H1 (cell line): Measurements from ENCODE around the gene MAP3K6. TPM values are rescaled to one million over a fixed set of nuclear protein-coding genes. Genes with fewer than 3 reads are reported as not detected.

Experiments
- CTCF ChIA-PET: fragments of 300-600 bp; sonication (Branson Sonifier 250); formaldehyde crosslinking; loops from one replicate; lab custom pipeline; 2021; ENCODE audit not compliant: partially characterized antibody; lab: Charles Lee
- POLR2A ChIA-PET: fragments of 300-600 bp; sonication (Branson Sonifier 250); formaldehyde crosslinking; loops from one replicate; lab custom pipeline; 2021; ENCODE audit warnings: inconsistent platforms; ENCODE audit not compliant: partially characterized antibody; lab: Charles Lee
- DNase-seq, 2 experiments: peaks; one replicate each; pipeline versions ENCODE4 v3.0.0 to v3.0.0-alpha.2; 2010 to 2022; ENCODE audit warnings: low spot score in 2 of 2, low read depth in 1 of 2, mixed read lengths in 1 of 2
- FAIRE-seq: peaks from 2 replicates; lab custom pipeline; 2011; peaks lifted over from hg19 to GRCh38; lab: Jason Lieb, UNC
- H2AFZ ChIP-seq: 2 replicates; pipeline ENCODE4 v1.8.1; 2012; ENCODE audit warnings: low read length, inconsistent platforms
- H2AK5ac ChIP-seq: 2 replicates; pipeline ENCODE4 v1.6.1; 2013; ENCODE audit warnings: low read depth, low read length
- H2BK120ac ChIP-seq: replicated peaks from 2 replicates; pipeline ENCODE3; 2013; ENCODE audit warnings: low read depth, low read length, inconsistent platforms
- H2BK12ac ChIP-seq: 2 replicates; pipeline ENCODE4 v1.6.1; 2013; ENCODE audit warnings: low read depth, low read length
- H2BK15ac ChIP-seq: 2 replicates; pipeline ENCODE4 v1.6.1; 2013; ENCODE audit warnings: low read length
- H2BK20ac ChIP-seq: 2 replicates; pipeline ENCODE4 v1.6.1; 2013; ENCODE audit warnings: low read length
- H2BK5ac ChIP-seq: 2 replicates; pipeline ENCODE4 v1.6.1; 2013; ENCODE audit warnings: low read depth, low read length
- H3K14ac ChIP-seq: 2 replicates; pipeline ENCODE4 v1.6.1; 2013; ENCODE audit warnings: inconsistent platforms; ENCODE audit not compliant: insufficient read length
- H3K18ac ChIP-seq: 2 replicates; pipeline ENCODE4 v1.6.1; 2013; ENCODE audit warnings: low read length; ENCODE audit errors: extremely low read depth
- H3K23ac ChIP-seq: 2 replicates; pipeline ENCODE4 v1.6.1; 2013; ENCODE audit warnings: inconsistent platforms; ENCODE audit not compliant: insufficient read length
- H3K23me2 ChIP-seq: 2 replicates; pipeline ENCODE4 v1.6.1; 2013; ENCODE audit warnings: low read depth, low read length
- H3K27ac ChIP-seq: 2 replicates; pipeline ENCODE4 v1.6.1; 2011; ENCODE audit warnings: low read depth, low read length, inconsistent platforms
- H3K27me3 ChIP-seq, 4 experiments: replicated peaks in 1 of 4; 1 replicate in 1 of 4; 2 replicates in 3 of 4; pipeline versions ENCODE4 v1.6.1 to v1.8.1; 2011 to 2013; ENCODE audit warnings: low read length in 3 of 4, mild to moderate bottlenecking in 3 of 4, inconsistent platforms in 2 of 4, mixed read lengths in 2 of 4, moderate library complexity in 1 of 4; ENCODE audit not compliant: control insufficient read depth in 3 of 4, insufficient read depth in 3 of 4; ENCODE audit errors: extremely low read depth in 1 of 4
- H3K36me3 ChIP-seq, 4 experiments: 2 replicates each; pipeline versions ENCODE4 v1.6.1 to v1.8.1; 2011 to 2013; ENCODE audit warnings: mild to moderate bottlenecking in 4 of 4, low read length in 3 of 4, moderate library complexity in 2 of 4, control low read depth in 1 of 4, inconsistent platforms in 1 of 4; ENCODE audit not compliant: insufficient read depth in 4 of 4, control insufficient read depth in 2 of 4
- H3K4ac ChIP-seq: replicated peaks from 2 replicates; pipeline ENCODE3; 2013; ENCODE audit warnings: low read length, low read depth, mixed read lengths, inconsistent platforms; ENCODE audit not compliant: insufficient read length
- H3K4me1 ChIP-seq, 4 experiments: replicated peaks in 1 of 4; 1 replicate in 1 of 4; 2 replicates in 3 of 4; pipeline versions ENCODE4 v1.6.1 to v1.8.1; 2011 to 2013; ENCODE audit warnings: low read length in 3 of 4, inconsistent platforms in 2 of 4, mixed read lengths in 1 of 4; ENCODE audit not compliant: insufficient read depth in 4 of 4, control insufficient read depth in 3 of 4
- H3K4me2 ChIP-seq, 2 experiments: 2 replicates each; pipeline versions ENCODE4 v1.6.1 to v1.8.1; 2011 to 2013; ENCODE audit warnings: low read depth in 2 of 2, low read length in 2 of 2, control low read depth in 1 of 2, inconsistent platforms in 1 of 2, mild to moderate bottlenecking in 1 of 2; ENCODE audit not compliant: insufficient read depth in 1 of 2
- H3K4me3 ChIP-seq, 4 experiments: fragments of 200-600, 300-600 bp in 1 of 4; sonication (generic), shearing (Covaris generic), sonication (Bioruptor Twin) in 1 of 4; 2 replicates each; pipeline versions ENCODE4 v1.5.1 to v1.8.1; 2011 to 2016; ENCODE audit warnings: low read length in 4 of 4, low read depth in 3 of 4, control low read depth in 2 of 4, inconsistent platforms in 2 of 4, mild to moderate bottlenecking in 2 of 4, mixed read lengths in 1 of 4, moderate library complexity in 1 of 4; ENCODE audit not compliant: insufficient read depth in 2 of 4; ENCODE audit errors: extremely low read depth in 1 of 4
- H3K56ac ChIP-seq: replicated peaks from 2 replicates; pipeline ENCODE3; 2013; ENCODE audit warnings: low read depth, mild to moderate bottlenecking, mixed read lengths, low read length, inconsistent platforms; ENCODE audit not compliant: insufficient read length
- H3K79me1 ChIP-seq: 2 replicates; pipeline ENCODE4 v1.6.1; 2013; ENCODE audit warnings: low read depth, low read length, control low read depth
- H3K79me2 ChIP-seq, 2 experiments: 2 replicates each; pipeline versions ENCODE4 v1.6.1 to v1.8.1; 2012 to 2013; ENCODE audit warnings: low read length in 2 of 2, mild to moderate bottlenecking in 2 of 2, inconsistent platforms in 1 of 2; ENCODE audit not compliant: insufficient read depth in 2 of 2, control insufficient read depth in 1 of 2
- H3K9ac ChIP-seq, 4 experiments: replicated peaks in 1 of 4; 1 replicate in 1 of 4; 2 replicates in 3 of 4; pipeline versions ENCODE4 v1.6.1 to v1.8.1; 2011 to 2013; ENCODE audit warnings: low read depth in 3 of 4, low read length in 3 of 4, control low read depth in 2 of 4, mild to moderate bottlenecking in 2 of 4, moderate library complexity in 2 of 4, inconsistent platforms in 1 of 4; ENCODE audit errors: extremely low read depth in 1 of 4
- H3K9me3 ChIP-seq, 2 experiments: 2 replicates each; pipeline versions ENCODE4 v1.6.1 to v1.8.1; 2012 to 2013; ENCODE audit warnings: mild to moderate bottlenecking in 2 of 2, moderate library complexity in 2 of 2, control low read depth in 1 of 2, inconsistent platforms in 1 of 2, low read depth in 1 of 2, low read length in 1 of 2, mixed read lengths in 1 of 2; ENCODE audit not compliant: insufficient read depth in 2 of 2
- H4K20me1 ChIP-seq, 2 experiments: replicated peaks in 1 of 2; 2 replicates each; pipeline versions ENCODE3 to v1.8.1; 2011 to 2013; ENCODE audit warnings: inconsistent platforms in 2 of 2, low read length in 2 of 2, mild to moderate bottlenecking in 1 of 2; ENCODE audit not compliant: insufficient read depth in 2 of 2, control insufficient read depth in 1 of 2
- H4K5ac ChIP-seq: 2 replicates; pipeline ENCODE4 v1.6.1; 2013; ENCODE audit warnings: low read length, low read depth, mixed read lengths, inconsistent platforms; ENCODE audit not compliant: insufficient read length
- H4K8ac ChIP-seq: 2 replicates; pipeline ENCODE4 v1.8.0; 2013; ENCODE audit warnings: mild to moderate bottlenecking, moderate library complexity, low read length, inconsistent platforms; ENCODE audit not compliant: insufficient read depth; ENCODE audit errors: extremely low read depth
- H4K91ac ChIP-seq: replicated peaks from 2 replicates; pipeline ENCODE3; 2013; ENCODE audit warnings: low read length, mixed read lengths, inconsistent platforms; ENCODE audit not compliant: insufficient read length
- ATF2 ChIP-seq: IDR thresholded peaks from 2 replicates; pipeline ENCODE4 v1.6.1; 2012; ENCODE audit warnings: low read length, inconsistent platforms
- CBX5 ChIP-seq: fragments of 300-800, 300-1000 bp; sonication (generic); IDR thresholded peaks from 2 replicates; pipeline ENCODE4 v1.7.1; 2016; ENCODE audit warnings: antibody characterized with exemption, low read length, low read depth
- HDAC2 ChIP-seq, 2 experiments: fragments of 300-600 bp in 1 of 2; sonication (generic) in 1 of 2; IDR thresholded peaks; 2 replicates each; pipeline ENCODE4 v1.6.1; 2011 to 2012; ENCODE audit warnings: low read depth in 2 of 2, low read length in 2 of 2, mild to moderate bottlenecking in 2 of 2, moderate library complexity in 2 of 2, borderline replicate concordance in 1 of 2, inconsistent platforms in 1 of 2
- NRF1 ChIP-seq: IDR thresholded peaks from 2 replicates; pipeline ENCODE4 v1.6.1; 2011; ENCODE audit warnings: mild to moderate bottlenecking, low read depth, low read length, improper control_type of control experiment
- RFX5 ChIP-seq: IDR thresholded peaks from 2 replicates; pipeline ENCODE4 v1.6.1; 2011; ENCODE audit warnings: low read depth, low read length, improper control_type of control experiment, borderline replicate concordance
- SAP30 ChIP-seq: fragments of 300-600 bp; sonication (generic); IDR thresholded peaks from 2 replicates; pipeline ENCODE4 v1.7.1; 2012; ENCODE audit warnings: low read length, moderate library complexity, mild to moderate bottlenecking, inconsistent platforms; ENCODE audit not compliant: insufficient read depth, insufficient replicate concordance
- SIN3A ChIP-seq, 2 experiments: IDR thresholded peaks in 1 of 2; conservative IDR thresholded peaks in 1 of 2; 2 replicates each; pipeline ENCODE4 v1.6.1; 2011 to 2012; ENCODE audit warnings: low read length in 2 of 2, improper control_type of control experiment in 1 of 2, low read depth in 1 of 2, mild to moderate bottlenecking in 1 of 2
- TAF7 ChIP-seq: optimal IDR thresholded peaks from 2 replicates; pipeline ENCODE3; 2011; ENCODE audit warnings: low read depth, mild to moderate bottlenecking, inconsistent platforms, low read length, moderate library complexity, borderline replicate concordance
- ZNF274 ChIP-seq: IDR thresholded peaks from 2 replicates; pipeline ENCODE4 v1.7.0; 2012; ENCODE audit warnings: low read length, borderline replicate concordance; ENCODE audit errors: extremely low read depth
- WGBS, 2 experiments: shearing (Covaris generic) in 1 of 2; methylation state at CpG; one replicate each; pipeline versions ENCODE4 v1.1.6 to v1.1.7; 2013 to 2015; ENCODE audit warnings: low lambda C conversion rate in 2 of 2, mixed read lengths in 2 of 2, inconsistent platforms in 1 of 2, low coverage in 1 of 2, missing lambda C conversion rate in 1 of 2; ENCODE audit not compliant: insufficient replicate concordance in 2 of 2, insufficient coverage in 1 of 2, insufficient read length in 1 of 2; ENCODE audit errors: extremely low coverage in 1 of 2, missing lambda C conversion rate in 1 of 2; 5-methylcytosine and 5-hydroxymethylcytosine counted together
- polyA plus RNA-seq, 7 experiments: library from polyadenylated mRNA; depleted of rRNA in 3 of 7; stranded (reverse) in 5 of 7; unstranded in 2 of 7; fragments of >200 nt in 5 of 7; fragments of 200-250 nt in 2 of 7; gene quantifications; 1 replicate in 5 of 7; 2 replicates in 1 of 7; 4 replicates in 1 of 7; pipeline versions ENCODE4 v1.2.1 to v1.2.3, GENCODE V29; 2011 to 2013; ENCODE audit warnings: missing spikeins in 2 of 7, mixed read lengths in 2 of 7
- total RNA-seq: library from RNA; stranded (reverse); fragmentation: NEBNext Ultra II Directional; extraction: Animal tissue kit (Norgen Biotek cat#: 25700); gene quantifications from 2 replicates; pipeline ENCODE4 v1.2.1, GENCODE V29; 2021

The MAP3K6 gene
- total and polyA plus RNA-seq, 2 of the 8 experiments (the other 6 are each of a cell fraction or from before 2014, with no cell fraction given): 7.4 to 7.6 TPM

- Histone ChIP-seq H3K9ac (no peak overlapping the region), H3K79me2 (no peaks in the 10 kb centered on the region; a peak in 1 of 4 replicates), H2BK120ac (no peak overlapping the region), H3K27me3 (no peaks in the 10 kb centered on the region), H3K56ac (no peak overlapping the region), H3K36me3 (peaks cover 19 to 61% (median 41%) of the 10 kb centered on the region in 4 experiments; a peak in 7 of 8 replicates), H3K23ac (no peak overlapping the region), H3K23me2 (no peaks in the 10 kb centered on the region), H2AK5ac (no peak overlapping the region), H3K4me3 (no peak overlapping the region), H3K4ac (no peak overlapping the region), H2BK5ac (no peak overlapping the region), H2BK20ac (no peak overlapping the region), H4K5ac (no peak overlapping the region), H4K8ac (no peak overlapping the region), H2AFZ (no peak overlapping the region), H3K4me2 (no peak overlapping the region), H4K91ac (no peak overlapping the region), H3K14ac (no peak overlapping the region), H2BK12ac (no peak overlapping the region), H2BK15ac (no peak overlapping the region), H3K18ac (no peak overlapping the region), H3K79me1 (no peaks in the 10 kb centered on the region; the same call in 1 of the 2 replicates), H3K27ac (no peak overlapping the region), H4K20me1 (peaks cover 0 to 2% of the 10 kb centered on the region in 2 experiments), H3K9me3 (no peaks in the 10 kb centered on the region), H3K4me1 (peaks cover 4 to 13% (median 9%) of the 10 kb centered on the region in 4 experiments)
- ChIA-PET POLR2A (no interaction called here), CTCF (interaction anchor here (1.4 to 37.8 kb wide), 9 partner anchors 8 to 198 kb away, joined by 3 to 863 read pairs (median 8); partner anchors contain the start of gene AHDC1)
- FAIRE-seq (no peak), DNase-seq (no peak)
- WGBS, 2 experiments: 91% methylated on average over 4 of the region's 11 CpGs; no CpG with 5 or more reads in 1 of the 2 experiments
- TF ChIP-seq ZNF274 (no peak), TAF7 (no peak), RFX5 (no peak), HDAC2 (IDR thresholded peaks at IDR 0.05; ENCODE audit: borderline replicate concordance in 1 of 2, low read depth in 2 of 2, low read length in 2 of 2) (no peak), NRF1 (no peak), SAP30 (no peak), CBX5 (no peak), SIN3A (conservative IDR thresholded peaks at IDR 0.05 in 1 of 2, IDR thresholded peaks at IDR 0.05 in 1 of 2; ENCODE audit: low read depth in 1 of 2, low read length in 2 of 2) (no peak), ATF2 (no peak)
Measured at GRCh38 chr1:27409669-27410068, 42.9 kb upstream of the MAP3K6 start.
